PC-3 (cell line): ENCODE results near the gene ADAM12. TPM values are rescaled to one million over a fixed set of nuclear protein-coding genes. Genes with fewer than 3 reads are reported as not detected.

ENCODE experiments used
- ATAC-seq: fragments of 200-7000 bp; cut with Tn5 transposase; 2 replicates; pipeline ENCODE4 v1.9.1; 2020; ENCODE audit warnings: mild to moderate bottlenecking, moderate library complexity
- BruUV-seq: library from RNA; stranded (reverse); fragments of 400-500 nt; replicated peaks from 2 replicates; lab custom pipeline; 2021; lab: Mats Ljungman, UMichigan
- CTCF ChIA-PET: fragments of 300-600 bp; sonication (Branson Sonifier 250); formaldehyde crosslinking; loops from one replicate; lab custom pipeline; 2022; ENCODE audit warnings: antibody characterized with exemption; lab: Charles Lee
- POLR2A ChIA-PET: fragments of 300-600 bp; sonication (Branson Sonifier 250); formaldehyde crosslinking; loops from one replicate; lab custom pipeline; 2022; ENCODE audit warnings: antibody characterized with exemption; ENCODE audit not compliant: unreplicated experiment; lab: Charles Lee
- DNase-seq: peaks from one replicate; pipeline ENCODE4 v3.0.0-alpha.2; 2015
- H2AFZ ChIP-seq: fragments of 300-600 bp; sonication (generic); 2 replicates; pipeline ENCODE4 v1.6.0; 2016; ENCODE audit warnings: antibody characterized with exemption, low read length
- H3F3A ChIP-seq: fragments of 300-600 bp; sonication (generic); one replicate; pipeline ENCODE4 v1.6.0; 2017; ENCODE audit warnings: antibody characterized with exemption, low read length, control low read depth, mild to moderate bottlenecking; ENCODE audit not compliant: unreplicated experiment
- H3K27ac ChIP-seq: fragments of 300-600 bp; sonication (generic); 2 replicates; pipeline ENCODE4 v1.5.1; 2016; ENCODE audit warnings: mild to moderate bottlenecking, low read length
- H3K27me3 ChIP-seq: fragments of 300-600 bp; sonication (generic); 2 replicates; pipeline ENCODE4 v1.6.1; 2016; ENCODE audit warnings: low read length, mixed read lengths
- H3K36me3 ChIP-seq: fragments of 300-600 bp; sonication (generic); 2 replicates; pipeline ENCODE4 v1.6.1; 2016; ENCODE audit warnings: low read depth, mixed run types, low read length, mixed read lengths
- H3K4me1 ChIP-seq: fragments of 300-600 bp; sonication (generic); 2 replicates; pipeline ENCODE4 v1.5.1; 2016; ENCODE audit warnings: low read length; ENCODE audit not compliant: insufficient read depth
- H3K4me2 ChIP-seq: fragments of 300-600 bp; sonication (generic); 2 replicates; pipeline ENCODE4 v1.6.0; 2016; ENCODE audit warnings: low read length
- H3K4me3 ChIP-seq: fragments of 300-600 bp; sonication (generic); 2 replicates; pipeline ENCODE4 v1.5.1; 2016; ENCODE audit warnings: mild to moderate bottlenecking, low read length, mixed read lengths
- H3K79me2 ChIP-seq: fragments of 300-600 bp; sonication (generic); 2 replicates; pipeline ENCODE4 v1.6.1; 2017; ENCODE audit warnings: low read length, mixed read lengths
- H3K9ac ChIP-seq: fragments of 300-600 bp; sonication (generic); 2 replicates; pipeline ENCODE4 v1.6.0; 2016; ENCODE audit warnings: mild to moderate bottlenecking, low read length
- H3K9me2 ChIP-seq: fragments of 300-600 bp; sonication (generic); replicated peaks from 2 replicates; pipeline ENCODE4 v1.6.1; 2016; ENCODE audit warnings: mixed run types, low read length, mixed read lengths
- H3K9me3 ChIP-seq: fragments of 300-600 bp; sonication (generic); 2 replicates; pipeline ENCODE4 v1.6.1; 2016; ENCODE audit warnings: low read length, mixed read lengths
- H4K20me1 ChIP-seq: fragments of 300-600 bp; sonication (generic); 2 replicates; pipeline ENCODE4 v1.6.1; 2016; ENCODE audit warnings: low read length, mixed read lengths
- CTCF ChIP-seq: fragments of 300-600 bp; sonication (generic); conservative IDR thresholded peaks from 2 replicates; pipeline ENCODE4 v1.5.1; 2017; ENCODE audit warnings: antibody characterized with exemption, low read depth, mild to moderate bottlenecking, low read length
- EZH2 ChIP-seq: fragments of 300-600 bp; sonication (generic); IDR thresholded peaks from one replicate; pipeline ENCODE4 v1.6.1; 2017; ENCODE audit warnings: antibody characterized with exemption, mild to moderate bottlenecking, low read length; ENCODE audit not compliant: unreplicated experiment
- EZH2phosphoT487 ChIP-seq: fragments of 300-600 bp; sonication (generic); IDR thresholded peaks from 2 replicates; pipeline ENCODE4 v1.6.1; 2018; ENCODE audit warnings: mild to moderate bottlenecking, antibody characterized with exemption, low read length, borderline replicate concordance
- intact Hi-C: fragments of 100-400 bp; cut with micrococcal nuclease; formaldehyde crosslinking; loops from 2 replicates; pipeline ENCODE4 v1.9.0; 2023
- total RNA-seq: library from RNA; depleted of rRNA; stranded (reverse); fragments of >200 nt; gene quantifications from 2 replicates; pipeline ENCODE4 v1.2.3, GENCODE V29; 2014

Gene ADAM12
- total RNA-seq, 1 experiment from 2014 or later = 3.4 TPM

GRCh38 chr10:126127481-126128029, 260.7 kb downstream of the ADAM12 start:
- BruUV-seq = no TSS peak

GRCh38 chr10:126126866-126127265, 261.4 kb downstream of the ADAM12 start:
- no peaks in the 10 kb centered on the region for H3K9me3 ChIP-seq
- DNase-seq (no peak), ATAC-seq (no peak)
- H2AFZ ChIP-seq = no peak overlapping the region
- no peak overlapping the region for H3K27ac ChIP-seq
- no peaks in the 10 kb centered on the region for H3K9me2 ChIP-seq
- TF ChIP-seq EZH2phosphoT487 = no peak
- no peak for TF ChIP-seq EZH2
- H3K4me2 ChIP-seq = no peak overlapping the region
- ChIA-PET POLR2A (no interaction called here), CTCF (no interaction called here)
- no peaks in the 10 kb centered on the region for H3K27me3 ChIP-seq
- H3K4me1 ChIP-seq = no peaks in the 10 kb centered on the region
- intact Hi-C loops = no loop called here
- BruUV-seq = no TSS peak
- H3F3A ChIP-seq = no peaks in the 10 kb centered on the region
- H3K4me3 ChIP-seq = no peak overlapping the region
- H3K79me2 ChIP-seq = no peaks in the 10 kb centered on the region
- no peaks in the 10 kb centered on the region for H4K20me1 ChIP-seq
- no peak overlapping the region for H3K9ac ChIP-seq
- no peaks in the 10 kb centered on the region for H3K36me3 ChIP-seq

More at GRCh38 chr10:126127481-126128029, 260.7 kb downstream of the ADAM12 start:
- H3K9ac ChIP-seq = no peak overlapping the region
- no peak overlapping the region for H3K4me3 ChIP-seq
- no peaks in the 10 kb centered on the region for H3K79me2 ChIP-seq
- ATAC-seq (no peak), DNase-seq (no peak)
- H3K4me1 ChIP-seq = no peaks in the 10 kb centered on the region
- no peaks in the 10 kb centered on the region for H4K20me1 ChIP-seq
- no peak overlapping the region for H3K27ac ChIP-seq
- ChIA-PET POLR2A (no interaction called here), CTCF (no interaction called here)
- no peaks in the 10 kb centered on the region for H3F3A ChIP-seq
- H3K36me3 ChIP-seq = no peaks in the 10 kb centered on the region
- no peak for TF ChIP-seq EZH2phosphoT487
- no peaks in the 10 kb centered on the region for H3K9me3 ChIP-seq
- H3K4me2 ChIP-seq = no peak overlapping the region
- intact Hi-C loops = no loop called here
- H3K27me3 ChIP-seq = no peaks in the 10 kb centered on the region
- H3K9me2 ChIP-seq = no peaks in the 10 kb centered on the region
- H2AFZ ChIP-seq = no peak overlapping the region

GRCh38 chr10:126126023-126126422, 262.3 kb downstream of the ADAM12 start:
- intact Hi-C loops = no loop called here
- DNase-seq (no peak), ATAC-seq (no peak)
- no peaks in the 10 kb centered on the region for H3K9me2 ChIP-seq
- no peaks in the 10 kb centered on the region for H3K9me3 ChIP-seq
- H3K4me2 ChIP-seq = no peak overlapping the region
- TF ChIP-seq EZH2phosphoT487 = no peak
- BruUV-seq = no TSS peak
- no peaks in the 10 kb centered on the region for H3K36me3 ChIP-seq
- H2AFZ ChIP-seq = no peak overlapping the region
- POLR2A ChIA-PET = no interaction called here
- H3K4me1 ChIP-seq = no peaks in the 10 kb centered on the region
- H3K4me3 ChIP-seq = no peak overlapping the region
- no peak overlapping the region for H3K9ac ChIP-seq
- no peaks in the 10 kb centered on the region for H3K79me2 ChIP-seq
- H3K27me3 ChIP-seq = no peaks in the 10 kb centered on the region
- no peaks in the 10 kb centered on the region for H4K20me1 ChIP-seq
- no peak overlapping the region for H3K27ac ChIP-seq
- CTCF ChIA-PET = no interaction called here
- no peaks in the 10 kb centered on the region for H3F3A ChIP-seq

DNA sequence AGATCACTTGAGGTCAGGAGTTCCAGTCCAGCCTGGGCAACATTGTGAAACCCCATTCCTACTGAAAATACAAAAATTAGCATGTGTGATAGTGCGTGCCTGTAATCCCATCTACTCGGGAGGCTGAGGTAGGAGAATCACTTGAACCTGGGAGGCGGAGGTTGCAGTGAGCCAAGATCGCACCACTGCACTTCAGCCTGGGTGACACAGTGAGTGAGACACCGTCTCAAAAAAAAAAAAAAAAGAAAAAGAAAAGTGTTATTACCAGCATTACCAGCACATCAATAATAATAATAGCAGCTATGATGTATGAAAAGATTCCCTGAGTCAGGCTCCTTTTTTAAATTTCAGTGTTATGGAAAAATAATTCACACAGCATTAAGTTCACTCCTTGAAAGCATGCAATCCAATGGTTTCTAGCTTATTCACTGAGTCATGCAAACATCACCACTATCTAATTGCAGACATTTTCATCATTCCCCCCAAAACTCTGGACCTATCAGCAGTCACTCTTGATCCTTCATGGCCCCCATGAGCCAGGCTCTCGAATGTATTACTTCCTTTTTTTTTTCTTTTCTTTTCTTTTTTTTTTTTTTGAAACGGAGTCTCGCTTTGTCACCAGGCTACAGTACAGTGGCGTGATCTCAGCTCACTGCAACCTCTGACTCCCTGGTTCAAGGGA, 263.5 kb downstream of the ADAM12 start:
- no peaks in the 10 kb centered on the region for H3K79me2 ChIP-seq
- no peak overlapping the region for H3K4me3 ChIP-seq
- intact Hi-C loops = no loop called here
- no peaks in the 10 kb centered on the region for H3K27me3 ChIP-seq
- H3K9me2 ChIP-seq = no peaks in the 10 kb centered on the region
- ChIA-PET CTCF (no interaction called here), POLR2A (no interaction called here)
- ATAC-seq = no peak
- TF ChIP-seq CTCF (no peak), EZH2 (no peak), EZH2phosphoT487 (no peak)
- H3K9me3 ChIP-seq = no peaks in the 10 kb centered on the region
- DNase-seq = no peak
- no peak overlapping the region for H2AFZ ChIP-seq
- no peak overlapping the region for H3K9ac ChIP-seq
- no peak overlapping the region for H3K4me2 ChIP-seq
- BruUV-seq = no TSS peak
- H3K36me3 ChIP-seq = no peaks in the 10 kb centered on the region
- no peaks in the 10 kb centered on the region for H4K20me1 ChIP-seq
- no peak overlapping the region for H3K27ac ChIP-seq
- no peaks in the 10 kb centered on the region for H3F3A ChIP-seq
- peaks cover 8% of the 10 kb centered on the region for H3K4me1 ChIP-seq
